Measurements from ENCODE around the gene CDK16. TPM values are rescaled to one million over a fixed set of nuclear protein-coding genes. Genes with fewer than 3 reads are reported as not detected.

The CDK16 gene
- 107 and 120 TPM in 2 replicates for total RNA-seq

DNA sequence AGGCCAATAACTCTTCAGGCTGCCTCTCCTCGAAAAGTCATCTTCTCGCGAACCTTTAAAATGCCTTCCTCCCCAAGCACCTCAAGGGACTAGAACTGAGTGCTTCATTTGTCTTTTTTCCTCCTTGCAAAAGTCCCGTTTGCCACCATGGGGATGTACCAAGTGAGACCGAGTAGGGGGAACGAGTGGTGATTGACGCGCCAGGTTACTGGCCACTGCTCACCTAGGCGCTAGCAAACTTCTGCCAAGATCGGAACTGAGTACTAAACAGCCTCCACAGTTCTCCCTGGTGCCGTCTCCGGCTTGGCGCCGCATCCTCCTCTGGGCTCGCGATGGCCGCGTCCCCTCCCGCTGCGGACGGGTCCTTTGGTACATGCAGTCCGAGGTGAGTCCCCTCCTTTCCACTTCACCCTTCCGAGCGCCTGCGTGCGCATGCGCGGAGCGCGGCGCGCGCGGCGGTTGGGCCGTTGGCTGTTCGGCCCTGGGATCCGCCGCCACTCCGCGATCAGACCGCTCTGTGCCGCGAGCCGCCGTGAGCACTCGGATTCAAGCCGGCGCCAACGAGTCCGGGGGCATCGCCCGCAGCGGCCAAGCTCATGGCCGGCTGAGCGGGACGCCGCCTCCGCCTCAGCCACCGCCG, at the start of gene CDK16:
TSS of gene CDK16 (plus strand) at position 402 of the 640 bp plus-strand sequence. CDS start 4,877 bp downstream, outside the sequence.
- TF ChIP-seq, protein P1, sequence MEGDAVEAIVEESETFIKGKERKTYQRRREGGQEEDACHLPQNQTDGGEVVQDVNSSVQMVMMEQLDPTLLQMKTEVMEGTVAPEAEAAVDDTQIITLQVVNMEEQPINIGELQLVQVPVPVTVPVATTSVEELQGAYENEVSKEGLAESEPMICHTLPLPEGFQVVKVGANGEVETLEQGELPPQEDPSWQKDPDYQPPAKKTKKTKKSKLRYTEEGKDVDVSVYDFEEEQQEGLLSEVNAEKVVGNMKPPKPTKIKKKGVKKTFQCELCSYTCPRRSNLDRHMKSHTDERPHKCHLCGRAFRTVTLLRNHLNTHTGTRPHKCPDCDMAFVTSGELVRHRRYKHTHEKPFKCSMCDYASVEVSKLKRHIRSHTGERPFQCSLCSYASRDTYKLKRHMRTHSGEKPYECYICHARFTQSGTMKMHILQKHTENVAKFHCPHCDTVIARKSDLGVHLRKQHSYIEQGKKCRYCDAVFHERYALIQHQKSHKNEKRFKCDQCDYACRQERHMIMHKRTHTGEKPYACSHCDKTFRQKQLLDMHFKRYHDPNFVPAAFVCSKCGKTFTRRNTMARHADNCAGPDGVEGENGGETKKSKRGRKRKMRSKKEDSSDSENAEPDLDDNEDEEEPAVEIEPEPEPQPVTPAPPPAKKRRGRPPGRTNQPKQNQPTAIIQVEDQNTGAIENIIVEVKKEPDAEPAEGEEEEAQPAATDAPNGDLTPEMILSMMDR (IDR thresholded peaks at IDR 0.05; ENCODE audit: insufficient read depth, low read length, poor library complexity, severe bottlenecking), result no peak
- H3K27me3 ChIP-seq (ENCODE audit: control insufficient read depth, insufficient read depth, low read length), result no peaks in the 10 kb centered on the region
- peaks cover 7% of the 10 kb centered on the region for H3K36me3 ChIP-seq (ENCODE audit: control insufficient read depth, insufficient read depth, low read length)
- peak; percentile 43 for DNase-seq (ENCODE audit: low read depth)
- peak within 1 kb of the TSS; percentile 73 for H3K4me3 ChIP-seq (ENCODE audit: low read depth, low read length)

GRCh38 chrX:47169273-47169672, 49.2 kb upstream of the CDK16 start:
- H3K36me3 ChIP-seq (ENCODE audit: control insufficient read depth, insufficient read depth, low read length), result no peaks in the 10 kb centered on the region
- H3K27me3 ChIP-seq (ENCODE audit: control insufficient read depth, insufficient read depth, low read length), result no peaks in the 10 kb centered on the region
- no peak for DNase-seq (ENCODE audit: low read depth)
- TF ChIP-seq, protein P1 (IDR thresholded peaks at IDR 0.05; ENCODE audit: insufficient read depth, low read length, poor library complexity, severe bottlenecking), result no peak
- H3K4me3 ChIP-seq (ENCODE audit: low read depth, low read length), result no peak overlapping the region

DNA sequence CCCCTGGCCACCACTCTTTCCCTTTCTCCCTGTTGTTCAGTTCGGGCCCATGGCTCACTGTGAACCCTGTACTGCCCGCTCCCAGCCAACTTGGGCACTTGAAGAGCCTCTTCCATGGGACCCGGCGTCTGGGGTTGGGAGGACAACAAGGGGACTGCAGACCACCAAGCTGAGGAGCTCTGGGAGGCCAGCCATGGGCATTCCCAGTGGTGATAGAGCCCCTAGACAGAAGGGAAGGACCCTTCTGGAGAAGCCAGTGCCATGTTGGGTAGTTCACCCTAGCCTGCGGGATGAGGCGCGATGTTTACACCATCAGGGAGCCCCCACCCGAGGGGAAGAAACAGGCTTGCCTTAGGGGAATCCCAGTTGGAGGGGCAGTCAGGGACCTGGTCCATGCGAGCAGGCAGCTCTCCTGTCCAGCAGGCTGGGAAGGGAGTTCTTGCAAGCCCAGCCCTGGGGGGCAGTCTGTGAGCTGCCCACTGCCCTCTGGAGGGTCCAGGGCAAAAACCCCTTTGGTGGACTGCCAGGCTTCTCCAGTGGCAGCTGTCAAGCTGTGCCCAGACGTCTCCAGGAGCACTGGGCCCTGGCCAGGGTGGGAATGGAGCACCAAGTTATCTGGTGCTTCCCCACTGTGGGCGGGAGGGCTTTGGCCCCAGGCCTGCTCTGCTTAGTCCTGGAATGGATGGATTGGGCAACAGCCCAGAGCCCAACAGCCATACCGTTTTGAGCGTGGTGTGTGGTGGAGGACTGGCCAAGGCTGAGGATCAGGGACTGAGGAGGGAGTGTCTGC, 48.6 kb upstream of the CDK16 start:
- TF ChIP-seq, protein P1 (IDR thresholded peaks at IDR 0.05; ENCODE audit: insufficient read depth, low read length, poor library complexity, severe bottlenecking), result no peak
- H3K36me3 ChIP-seq (ENCODE audit: control insufficient read depth, insufficient read depth, low read length), result no peaks in the 10 kb centered on the region
- H3K27me3 ChIP-seq (ENCODE audit: control insufficient read depth, insufficient read depth, low read length), result no peaks in the 10 kb centered on the region
- no peak for DNase-seq (ENCODE audit: low read depth)
- H3K4me3 ChIP-seq (ENCODE audit: low read depth, low read length), result no peak overlapping the region

DNA sequence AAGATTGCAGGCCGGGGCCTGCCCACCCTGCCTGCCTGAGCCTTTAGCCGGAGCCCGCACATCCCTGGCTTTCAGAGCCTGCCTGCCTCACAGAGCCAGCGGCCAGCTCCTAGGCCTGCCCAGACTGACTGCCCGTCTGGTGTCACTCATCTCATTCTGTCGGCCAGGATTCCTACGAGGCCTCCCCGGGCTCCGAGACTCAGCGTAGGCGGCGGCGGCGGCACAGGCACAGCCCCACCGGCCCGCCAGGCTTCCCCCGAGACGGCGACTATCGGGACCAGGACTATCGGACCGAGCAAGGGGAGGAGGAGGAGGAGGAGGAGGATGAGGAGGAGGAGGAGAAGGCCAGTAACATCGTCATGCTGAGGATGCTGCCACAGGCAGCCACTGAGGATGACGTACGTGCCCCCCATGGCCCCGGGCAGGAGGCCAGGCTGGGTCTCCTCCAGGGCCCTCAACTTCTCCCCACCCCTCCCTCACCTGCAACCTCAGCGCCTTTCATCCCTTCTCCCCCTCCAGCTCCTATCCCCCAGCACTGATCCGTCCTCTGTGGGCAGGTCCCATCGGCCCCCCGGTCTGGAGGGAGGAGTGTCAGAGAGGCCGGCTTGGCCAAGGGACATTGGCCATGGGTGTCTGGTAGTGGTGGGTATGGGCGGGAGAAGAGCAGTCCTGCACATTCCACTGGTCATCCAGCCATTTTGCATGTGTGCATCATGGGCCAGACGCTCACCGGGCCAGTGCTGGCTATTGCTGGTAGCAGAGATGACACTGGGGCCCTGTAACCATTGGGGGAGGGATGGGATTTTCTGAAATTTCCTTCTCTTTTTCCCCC, 47.4 kb upstream of the CDK16 start:
- Histone ChIP-seq H3K36me3 (ENCODE audit: control insufficient read depth, insufficient read depth, low read length) (no peaks in the 10 kb centered on the region), H3K4me3 (ENCODE audit: low read depth, low read length) (no peak overlapping the region), H3K27me3 (ENCODE audit: control insufficient read depth, insufficient read depth, low read length) (no peaks in the 10 kb centered on the region)
- DNase-seq (ENCODE audit: low read depth), result no peak
- TF ChIP-seq, protein P1 (IDR thresholded peaks at IDR 0.05; ENCODE audit: insufficient read depth, low read length, poor library complexity, severe bottlenecking), result no peak

GRCh38 chrX:47171996-47172395, 46.5 kb upstream of the CDK16 start:
- no peak for DNase-seq (ENCODE audit: low read depth)
- TF ChIP-seq, protein P1 (IDR thresholded peaks at IDR 0.05; ENCODE audit: insufficient read depth, low read length, poor library complexity, severe bottlenecking), result no peak
- H3K36me3 ChIP-seq (ENCODE audit: control insufficient read depth, insufficient read depth, low read length), result no peaks in the 10 kb centered on the region
- no peaks in the 10 kb centered on the region for H3K27me3 ChIP-seq (ENCODE audit: control insufficient read depth, insufficient read depth, low read length)
- no peak overlapping the region for H3K4me3 ChIP-seq (ENCODE audit: low read depth, low read length)
